Measurements from ENCODE around the gene SPATA31C1. TPM values are rescaled to one million over a fixed set of nuclear protein-coding genes. Genes with fewer than 3 reads are reported as not detected.

The SPATA31C1 gene
- total RNA-seq, 2 experiments from 2014 or later = not detected

DNA sequence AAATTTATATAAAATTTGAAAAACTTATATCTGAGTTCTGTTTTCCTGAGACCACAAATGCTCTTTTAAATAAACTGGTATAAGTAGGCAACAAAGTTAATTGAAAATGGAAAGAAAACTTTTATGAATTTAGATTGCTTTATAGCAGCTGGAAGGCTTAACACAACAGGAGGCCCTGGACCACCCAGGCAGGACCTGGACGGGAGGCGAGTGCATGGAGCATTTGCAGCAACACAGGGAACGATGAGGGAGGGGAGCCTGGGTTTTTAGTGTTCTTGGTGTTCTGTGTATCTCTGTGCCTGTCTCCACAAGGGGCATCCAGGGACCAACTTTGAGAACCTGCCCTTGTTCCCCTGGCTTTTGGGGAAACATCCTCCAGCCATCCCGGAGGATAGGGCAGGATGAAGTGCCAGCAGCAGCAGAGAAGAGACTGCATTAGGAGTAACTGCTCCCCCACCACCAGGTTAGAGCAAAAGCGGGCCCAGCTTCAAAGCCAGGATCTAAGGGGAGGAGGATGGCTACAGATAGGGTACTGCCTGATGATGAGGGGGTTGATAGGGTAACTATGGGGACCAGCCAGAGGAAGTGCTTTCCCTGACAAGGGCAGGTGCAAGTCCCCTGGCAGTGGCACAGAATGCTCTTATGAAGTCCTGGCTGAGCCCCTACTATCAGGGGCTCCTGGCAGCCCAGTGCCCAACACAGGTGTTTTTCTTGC lies 41.8 kb upstream of the SPATA31C1 start:
- no peaks in the 10 kb centered on the region for H3K9me2 ChIP-seq (ENCODE audit: insufficient read depth, low read length)
- POLR2A ChIA-PET = no interaction called here
- no peak overlapping the region for H3K27ac ChIP-seq (ENCODE audit: low read depth, low read length, poor library complexity, severe bottlenecking)
- DNase-seq (ENCODE audit: low spot score) = no peak
- no peaks in the 10 kb centered on the region for H3K79me2 ChIP-seq (ENCODE audit: insufficient read depth, low read depth, low read length)
- H3K4me3 ChIP-seq (ENCODE audit: low read depth, low read length, poor library complexity, severe bottlenecking) = no peak overlapping the region
- CTCF ChIA-PET (ENCODE audit: unreplicated experiment) = no interaction called here
- TF ChIP-seq, protein P1, sequence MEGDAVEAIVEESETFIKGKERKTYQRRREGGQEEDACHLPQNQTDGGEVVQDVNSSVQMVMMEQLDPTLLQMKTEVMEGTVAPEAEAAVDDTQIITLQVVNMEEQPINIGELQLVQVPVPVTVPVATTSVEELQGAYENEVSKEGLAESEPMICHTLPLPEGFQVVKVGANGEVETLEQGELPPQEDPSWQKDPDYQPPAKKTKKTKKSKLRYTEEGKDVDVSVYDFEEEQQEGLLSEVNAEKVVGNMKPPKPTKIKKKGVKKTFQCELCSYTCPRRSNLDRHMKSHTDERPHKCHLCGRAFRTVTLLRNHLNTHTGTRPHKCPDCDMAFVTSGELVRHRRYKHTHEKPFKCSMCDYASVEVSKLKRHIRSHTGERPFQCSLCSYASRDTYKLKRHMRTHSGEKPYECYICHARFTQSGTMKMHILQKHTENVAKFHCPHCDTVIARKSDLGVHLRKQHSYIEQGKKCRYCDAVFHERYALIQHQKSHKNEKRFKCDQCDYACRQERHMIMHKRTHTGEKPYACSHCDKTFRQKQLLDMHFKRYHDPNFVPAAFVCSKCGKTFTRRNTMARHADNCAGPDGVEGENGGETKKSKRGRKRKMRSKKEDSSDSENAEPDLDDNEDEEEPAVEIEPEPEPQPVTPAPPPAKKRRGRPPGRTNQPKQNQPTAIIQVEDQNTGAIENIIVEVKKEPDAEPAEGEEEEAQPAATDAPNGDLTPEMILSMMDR (conservative IDR thresholded peaks at IDR 0.05; ENCODE audit: low read length) = no peak
- TF ChIP-seq EZH2phosphoT487 (IDR thresholded peaks at IDR 0.05; ENCODE audit: borderline replicate concordance, low read depth, low read length) = no peak
- no peaks in the 10 kb centered on the region for H4K20me1 ChIP-seq (ENCODE audit: insufficient read depth, low read length)
- intact Hi-C loops (cut with micrococcal nuclease; ENCODE audit: unreplicated experiment) = no loop called here
- no peaks in the 10 kb centered on the region for H3K9me3 ChIP-seq (ENCODE audit: low read length)
- BruUV-seq (replicated peaks) = no TSS peak
- H2AFZ ChIP-seq (ENCODE audit: low read length) = no peak overlapping the region
- no peak overlapping the region for H3K4me2 ChIP-seq (ENCODE audit: low read length)
- H3K36me3 ChIP-seq (ENCODE audit: insufficient read depth, low read length) = no peaks in the 10 kb centered on the region
- H3K4me1 ChIP-seq (ENCODE audit: insufficient read depth, low read length, poor library complexity, severe bottlenecking) = no peaks in the 10 kb centered on the region

DNA sequence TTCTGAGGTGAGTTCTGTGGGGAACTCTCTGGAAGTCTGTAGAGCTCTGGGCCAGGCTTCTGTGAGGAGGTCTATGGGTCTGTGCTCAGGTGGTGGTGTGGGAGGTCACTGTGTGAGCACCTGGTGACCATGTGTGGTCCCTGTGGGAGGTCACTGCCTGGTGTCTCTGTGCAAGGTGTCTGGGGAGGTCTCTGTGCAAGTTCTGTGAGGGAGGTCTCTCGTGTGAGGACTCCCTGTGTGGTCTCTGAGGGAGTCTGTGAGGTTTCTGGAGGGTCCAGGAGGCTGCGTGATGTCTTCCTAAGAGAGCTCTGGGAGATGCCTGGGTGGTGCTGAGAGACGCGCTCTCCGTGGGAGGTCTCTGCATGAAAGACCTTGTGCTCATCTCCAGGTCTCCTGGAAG lies 41.1 kb upstream of the SPATA31C1 start:
- Histone ChIP-seq H3K36me3 (ENCODE audit: insufficient read depth, low read length) (no peaks in the 10 kb centered on the region), H3K4me1 (ENCODE audit: insufficient read depth, low read length, poor library complexity, severe bottlenecking) (no peaks in the 10 kb centered on the region), H2AFZ (ENCODE audit: low read length) (no peak overlapping the region), H3K9me3 (ENCODE audit: low read length) (no peaks in the 10 kb centered on the region), H4K20me1 (ENCODE audit: insufficient read depth, low read length) (no peaks in the 10 kb centered on the region), H3K9me2 (ENCODE audit: insufficient read depth, low read length) (no peaks in the 10 kb centered on the region), H3K79me2 (ENCODE audit: insufficient read depth, low read depth, low read length) (no peaks in the 10 kb centered on the region), H3K4me2 (ENCODE audit: low read length) (no peak overlapping the region), H3K4me3 (ENCODE audit: low read depth, low read length, poor library complexity, severe bottlenecking) (no peak overlapping the region), H3K27ac (ENCODE audit: low read depth, low read length, poor library complexity, severe bottlenecking) (no peak overlapping the region)
- no peak for DNase-seq (ENCODE audit: low spot score)
- ChIA-PET CTCF (ENCODE audit: unreplicated experiment) (no interaction called here), POLR2A (no interaction called here)
- TF ChIP-seq, protein P1 (conservative IDR thresholded peaks at IDR 0.05; ENCODE audit: low read length) = no peak
- no peak for TF ChIP-seq EZH2phosphoT487 (IDR thresholded peaks at IDR 0.05; ENCODE audit: borderline replicate concordance, low read depth, low read length)
- BruUV-seq (replicated peaks) = no TSS peak
- intact Hi-C loops (cut with micrococcal nuclease; ENCODE audit: unreplicated experiment) = no loop called here

DNA sequence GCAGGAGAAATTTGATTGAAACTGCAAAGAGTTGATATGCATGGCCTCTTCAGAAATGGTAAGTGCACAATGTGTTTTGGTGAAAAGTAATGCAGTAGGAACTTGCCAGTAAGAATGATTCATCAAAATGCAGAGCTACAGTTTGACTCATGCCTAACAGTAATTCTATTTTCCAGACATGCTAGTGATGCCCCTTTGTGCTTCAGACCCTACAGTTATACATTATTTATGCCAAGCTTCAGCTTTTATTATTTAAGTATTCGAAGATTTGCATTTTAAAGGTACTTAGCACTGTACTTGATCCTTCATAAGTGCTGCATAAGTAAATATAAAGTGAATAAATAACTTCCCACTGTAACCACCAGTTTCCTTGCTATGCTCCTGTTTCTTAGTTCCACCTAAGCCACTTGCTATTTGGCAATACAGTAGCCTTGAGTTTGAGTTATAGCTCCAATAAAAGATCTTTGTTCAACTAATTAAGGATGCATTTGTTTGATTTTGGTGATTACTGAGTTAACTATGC lies 38.7 kb upstream of the SPATA31C1 start:
- no peak for TF ChIP-seq EZH2phosphoT487 (IDR thresholded peaks at IDR 0.05; ENCODE audit: borderline replicate concordance, low read depth, low read length)
- TF ChIP-seq, protein P1 (conservative IDR thresholded peaks at IDR 0.05; ENCODE audit: low read length) = no peak

More for the DNA sequence above, 38.7 kb upstream of the SPATA31C1 start:
- intact Hi-C loops (cut with micrococcal nuclease; ENCODE audit: unreplicated experiment) = no loop called here
- Histone ChIP-seq H3K27ac (ENCODE audit: low read depth, low read length, poor library complexity, severe bottlenecking) (no peak overlapping the region), H4K20me1 (ENCODE audit: insufficient read depth, low read length) (no peaks in the 10 kb centered on the region), H3K4me3 (ENCODE audit: low read depth, low read length, poor library complexity, severe bottlenecking) (no peak overlapping the region), H3K79me2 (ENCODE audit: insufficient read depth, low read depth, low read length) (no peaks in the 10 kb centered on the region), H3K9me3 (ENCODE audit: low read length) (no peaks in the 10 kb centered on the region), H3K9me2 (ENCODE audit: insufficient read depth, low read length) (no peaks in the 10 kb centered on the region), H3K36me3 (ENCODE audit: insufficient read depth, low read length) (no peaks in the 10 kb centered on the region), H2AFZ (ENCODE audit: low read length) (no peak overlapping the region), H3K4me1 (ENCODE audit: insufficient read depth, low read length, poor library complexity, severe bottlenecking) (no peaks in the 10 kb centered on the region), H3K4me2 (ENCODE audit: low read length) (no peak overlapping the region)
- ChIA-PET POLR2A (no interaction called here), CTCF (ENCODE audit: unreplicated experiment) (no interaction called here)
- no peak for DNase-seq (ENCODE audit: low spot score)
- BruUV-seq (replicated peaks) = no TSS peak
